IPS-18c (cell line): Measurements from ENCODE around the gene HLA-DPA1.

Experiments
- H3K4me3 ChIP-seq: 2 replicates; pipeline ENCODE4 v1.7.0; 2013; ENCODE audit warnings: low read depth, mild to moderate bottlenecking, low read length, moderate library complexity; ENCODE audit not compliant: insufficient read depth
- H3K9me3 ChIP-seq: one replicate; pipeline ENCODE4 v1.6.1; 2013; ENCODE audit warnings: mild to moderate bottlenecking, low read length, moderate library complexity; ENCODE audit not compliant: control insufficient read depth, insufficient read depth

The HLA-DPA1 gene

GRCh38 chr6:33095681-33096080 is 22.2 kb upstream of the HLA-DPA1 start:
- Histone ChIP-seq H3K9me3 (no peaks in the 10 kb centered on the region), H3K4me3 (no peak overlapping the region)

DNA sequence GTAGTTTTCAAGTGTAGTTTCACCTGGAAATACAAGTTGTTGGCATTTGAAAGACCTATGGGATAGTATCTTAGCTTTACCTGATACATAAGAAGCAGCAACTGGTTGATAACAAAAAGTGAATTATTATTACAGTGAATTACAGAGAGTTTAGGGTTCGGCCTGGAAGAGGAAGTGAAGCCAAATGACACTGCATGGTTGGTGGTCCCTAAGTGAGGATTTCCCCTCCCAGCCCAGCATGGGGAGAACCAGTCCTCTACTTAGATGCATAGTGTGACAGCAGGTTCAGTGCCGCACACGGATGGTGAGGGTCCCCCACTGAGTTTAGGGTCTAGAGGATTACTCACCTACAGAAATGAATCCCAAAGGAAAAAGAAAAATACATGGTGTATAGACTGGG is 20.4 kb upstream of the HLA-DPA1 start:
- H3K4me3 ChIP-seq: no peak overlapping the region

DNA sequence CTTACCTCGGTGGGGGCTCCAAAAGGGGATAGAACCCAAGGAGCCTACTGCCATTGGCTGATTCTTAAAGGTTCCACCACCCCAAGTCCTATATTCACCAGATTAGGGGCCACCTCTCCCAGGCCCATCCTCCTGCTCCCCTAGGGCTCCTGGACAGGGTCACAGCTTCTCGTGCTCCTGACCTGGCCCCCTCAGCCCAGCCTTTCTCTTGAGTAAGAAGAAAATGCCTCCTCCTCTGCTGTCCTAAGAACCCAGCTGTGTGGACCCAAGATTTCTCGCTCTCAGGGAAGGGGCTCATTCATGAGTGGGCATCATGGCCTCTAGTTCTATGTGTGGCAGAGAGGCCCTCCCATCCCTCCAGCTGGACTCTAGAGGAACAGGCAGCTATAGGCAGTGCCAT is 18.9 kb upstream of the HLA-DPA1 start:
- H3K9me3 ChIP-seq: no peaks in the 10 kb centered on the region
- H3K4me3 ChIP-seq: no peak overlapping the region

More for the DNA sequence above, 20.4 kb upstream of the HLA-DPA1 start:
- no peaks in the 10 kb centered on the region for H3K9me3 ChIP-seq

GRCh38 chr6:33091957-33092356 is 18.5 kb upstream of the HLA-DPA1 start:
- Histone ChIP-seq H3K4me3 (no peak overlapping the region), H3K9me3 (no peaks in the 10 kb centered on the region)

- Histone ChIP-seq H3K9me3 (no peaks in the 10 kb centered on the region), H3K4me3 (no peak overlapping the region)
Observed at GRCh38 chr6:33088931-33089620, 15.6 kb upstream of the HLA-DPA1 start.

- Histone ChIP-seq H3K9me3 (no peaks in the 10 kb centered on the region), H3K4me3 (no peak overlapping the region)
Observed at GRCh38 chr6:33088258-33088930, 14.9 kb upstream of the HLA-DPA1 start.

- Histone ChIP-seq H3K4me3 (no peak overlapping the region), H3K9me3 (no peaks in the 10 kb centered on the region)
Observed at GRCh38 chr6:33085627-33086026, 12.2 kb upstream of the HLA-DPA1 start.

DNA sequence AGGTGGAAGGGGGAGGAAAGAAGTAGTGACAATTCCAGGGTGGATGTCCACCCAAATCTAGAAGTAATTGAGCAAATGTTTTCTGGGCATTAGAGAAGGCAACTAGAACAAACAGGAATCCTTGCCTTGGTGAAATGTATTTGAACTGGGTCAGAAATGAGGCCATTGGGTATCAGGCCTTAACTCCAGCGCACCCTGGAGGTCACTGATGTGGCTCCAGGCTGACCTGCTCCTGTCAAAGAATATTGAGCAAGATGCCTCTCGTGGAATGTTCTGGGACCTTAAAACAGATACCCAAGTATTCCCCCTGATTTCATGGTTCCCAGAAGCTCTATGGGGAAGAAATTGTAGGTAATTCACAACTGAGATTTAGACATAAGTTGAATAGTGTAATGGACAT is 9.3 kb upstream of the HLA-DPA1 start:
- no peaks in the 10 kb centered on the region for H3K9me3 ChIP-seq
- H3K4me3 ChIP-seq: no peak overlapping the region

- Histone ChIP-seq H3K9me3 (no peaks in the 10 kb centered on the region), H3K4me3 (peak overlapping the region; percentile 62)
Observed at GRCh38 chr6:33081098-33081824, 7.8 kb upstream of the HLA-DPA1 start.

- Histone ChIP-seq H3K9me3 (no peaks in the 10 kb centered on the region), H3K4me3 (peak overlapping the region; percentile 62)
Observed at GRCh38 chr6:33080127-33081089, 7.0 kb upstream of the HLA-DPA1 start.

GRCh38 chr6:33079580-33079979 is 6.1 kb upstream of the HLA-DPA1 start:
- Histone ChIP-seq H3K9me3 (no peaks in the 10 kb centered on the region), H3K4me3 (peak overlapping the region; percentile 62; the same call in 1 of the 2 replicates)

DNA sequence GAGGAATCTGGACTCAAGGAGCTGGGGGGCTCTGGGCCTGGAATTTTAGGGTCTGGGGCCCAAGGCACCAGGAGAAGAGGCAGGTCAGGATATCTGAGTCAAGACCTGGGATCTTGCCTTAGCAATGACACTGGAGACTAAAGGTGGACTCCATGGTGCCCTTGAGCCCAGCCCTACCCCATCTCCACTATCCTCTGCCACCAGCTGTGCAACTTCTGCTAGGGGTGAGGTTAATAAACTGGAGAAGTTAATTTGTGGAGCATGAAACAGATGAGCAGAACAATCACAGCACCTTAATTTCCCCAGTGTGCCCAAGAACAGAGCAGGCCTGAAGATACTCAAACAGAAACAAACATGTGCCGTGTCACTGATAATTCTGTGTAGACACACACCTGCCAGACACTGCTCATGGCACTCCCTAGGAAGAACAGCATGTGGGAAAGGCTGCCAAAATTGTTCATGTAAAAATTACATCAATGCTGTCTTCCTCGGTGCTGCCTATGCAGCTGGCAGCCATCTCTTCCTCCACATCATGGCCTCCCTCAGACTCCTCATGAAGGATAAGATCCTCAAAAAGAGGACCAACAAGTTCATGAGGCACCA is 5.6 kb upstream of the HLA-DPA1 start:
- Histone ChIP-seq H3K4me3 (no peak overlapping the region), H3K9me3 (no peaks in the 10 kb centered on the region)

DNA sequence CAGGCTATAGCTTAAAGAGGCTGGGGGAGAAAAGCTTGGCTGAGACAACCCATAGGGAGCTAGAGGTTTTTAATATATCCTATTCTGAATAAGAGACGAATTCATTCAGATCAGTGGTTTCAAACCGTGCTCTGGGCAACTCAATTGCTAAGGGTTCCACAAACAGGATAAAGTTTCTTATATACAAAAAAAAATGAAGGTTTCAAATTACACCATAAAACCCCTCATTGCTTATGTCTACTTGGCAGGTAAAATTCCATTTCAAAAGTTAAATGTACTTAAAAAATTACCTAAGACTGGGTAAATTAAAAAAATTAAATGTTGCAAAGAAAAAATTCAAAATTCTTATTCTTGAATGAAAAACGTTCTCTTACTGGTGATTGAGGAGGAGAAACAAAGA is 5.0 kb upstream of the HLA-DPA1 start:
- no peak overlapping the region for H3K4me3 ChIP-seq
- no peaks in the 10 kb centered on the region for H3K9me3 ChIP-seq

DNA sequence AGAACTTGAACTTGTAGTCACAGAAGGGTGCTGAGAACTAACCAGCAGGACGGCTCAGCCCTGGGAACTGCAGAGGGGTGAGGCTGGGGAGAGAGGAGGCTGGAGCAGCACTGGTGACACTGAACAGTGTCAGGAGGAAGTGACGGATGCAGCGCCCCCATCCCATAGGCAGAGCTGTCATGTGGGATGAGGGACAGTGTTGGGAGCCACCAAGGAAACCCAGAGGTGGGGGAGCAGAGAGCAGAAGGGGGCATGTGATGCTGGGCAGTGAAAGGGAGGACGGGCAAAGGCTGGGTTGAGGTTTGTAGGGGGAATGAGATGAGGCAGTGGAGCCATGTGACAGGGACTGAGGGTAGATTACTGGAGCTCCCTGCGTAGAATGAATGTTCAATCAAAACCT is 4.5 kb upstream of the HLA-DPA1 start:
- H3K9me3 ChIP-seq: no peaks in the 10 kb centered on the region
- no peak overlapping the region for H3K4me3 ChIP-seq

GRCh38 chr6:33076406-33076934 is 3.0 kb upstream of the HLA-DPA1 start:
- H3K4me3 ChIP-seq: no peak overlapping the region
- H3K9me3 ChIP-seq: no peaks in the 10 kb centered on the region

DNA sequence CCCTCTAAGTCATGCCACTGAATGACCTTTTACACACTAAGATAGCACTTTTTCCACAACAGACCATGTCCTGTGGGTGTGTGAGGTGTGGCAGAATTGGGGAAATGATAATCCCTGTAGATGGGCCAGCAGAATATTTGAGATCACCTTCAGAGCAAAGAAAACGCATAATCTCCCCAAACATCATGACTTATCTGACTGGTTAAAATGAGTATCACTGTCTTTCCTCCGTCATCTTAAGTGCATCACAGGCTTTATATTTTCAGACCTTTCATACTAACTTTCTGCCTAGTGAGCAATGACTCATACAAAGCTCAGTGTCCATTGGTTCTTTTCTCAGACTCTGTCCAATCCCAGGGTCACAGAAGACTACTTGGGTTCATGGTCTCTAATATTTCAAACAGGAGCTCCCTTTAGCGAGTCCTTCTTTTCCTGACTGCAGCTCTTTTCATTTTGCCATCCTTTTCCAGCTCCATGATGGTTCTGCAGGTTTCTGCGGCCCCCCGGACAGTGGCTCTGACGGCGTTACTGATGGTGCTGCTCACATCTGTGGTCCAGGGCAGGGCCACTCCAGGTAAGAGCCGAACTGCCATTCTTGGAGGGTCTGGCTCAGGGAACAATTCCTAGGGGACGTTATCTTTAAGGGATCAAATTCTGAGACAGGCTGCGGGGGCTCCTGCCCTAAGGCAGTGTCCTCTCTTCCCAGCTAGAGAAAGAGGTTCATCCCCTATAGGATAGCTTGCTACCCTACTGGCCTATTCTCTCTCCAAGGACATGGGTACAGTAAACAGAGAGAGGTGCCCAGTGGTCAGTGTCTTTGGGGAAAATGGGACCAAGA is 2.3 kb upstream of the HLA-DPA1 start, which contains the start of gene HLA-DPB1:
HLA-DPB1 (plus strand) TSS at position 423 of the 838 bp plus-strand sequence; CDS start at position 475, 52 bp downstream.
- H3K4me3 ChIP-seq: no peak within 1 kb of the TSS
- H3K9me3 ChIP-seq: no peaks in the 10 kb centered on the region
